Activated B cell treated with CpG ODN at 0.5 μM for 24 hours (primary cell): ENCODE measurements around the gene MCRIP1. TPM values are rescaled to one million over a fixed set of nuclear protein-coding genes. Genes with fewer than 3 reads are reported as not detected.
A peak's percentile ranks its signal among the peaks of the same experiment; 100 is the strongest.

Experiments
- ATAC-seq: fragments of 200-7000 bp; cut with Tn5 transposase; one replicate; pipeline ENCODE4 v1.10.0; 2021; ENCODE audit warnings: low read depth, mild to moderate bottlenecking, moderate library complexity
- CTCF ChIA-PET: fragments of 350-600 bp; sonication (Branson Sonifier 250); formaldehyde crosslinking; loops from one replicate; lab custom pipeline; 2021; ENCODE audit warnings: antibody characterized with exemption; lab: Charles Lee
- POLR2A ChIA-PET: fragments of 350-600 bp; sonication (Branson Sonifier 250); formaldehyde crosslinking; loops from one replicate; lab custom pipeline; 2021; ENCODE audit warnings: antibody characterized with exemption; lab: Charles Lee
- DNase-seq: peaks from one replicate; pipeline ENCODE4 v3.0.0; 2022
- H3K27ac Mint-ChIP-seq: one replicate; pipeline ENCODE4 v1.8.0; 2020; ENCODE audit warnings: mixed read lengths
- H3K27me3 Mint-ChIP-seq: one replicate; pipeline ENCODE4 v1.8.0; 2021; ENCODE audit warnings: mixed read lengths
- H3K36me3 Mint-ChIP-seq: one replicate; pipeline ENCODE4 v1.8.0; 2021; ENCODE audit warnings: low read depth, mixed read lengths
- H3K4me1 Mint-ChIP-seq: one replicate; pipeline ENCODE4 v1.8.0; 2021; ENCODE audit warnings: mixed read lengths
- H3K4me3 Mint-ChIP-seq: one replicate; pipeline ENCODE4 v1.8.0; 2020; ENCODE audit warnings: mild to moderate bottlenecking, mixed read lengths
- H3K9me3 Mint-ChIP-seq: one replicate; pipeline ENCODE4 v1.8.0; 2020; ENCODE audit warnings: mixed read lengths
- CTCF ChIP-seq: fragments of 200-600 bp; IDR thresholded peaks from one replicate; pipeline ENCODE4 v1.8.0; 2022; ENCODE audit warnings: antibody characterized with exemption, mild to moderate bottlenecking
- intact Hi-C: fragments of 100-400 bp; cut with micrococcal nuclease; formaldehyde crosslinking; loops from one replicate; pipeline ENCODE4 v1.15.1; 2024
- total RNA-seq: library from RNA; stranded (reverse); gene quantifications from 2 replicates; pipeline ENCODE4 v1.2.3, GENCODE V29; 2022

MCRIP1 gene
- total RNA-seq, 1 donor from 2014 or later: 75.0 TPM

GRCh38 chr17:81834831-81835267 lies 1.8 kb upstream of the MCRIP1 start, which contains the start of gene PPP1R27:
Gene PPP1R27, minus strand, starts transcription at chr17:81835050. Its CDS starts 97 bp downstream, at chr17:81834953.
- Mint-ChIP-seq H3K4me1 (peaks cover 18% of the 10 kb centered on the region), H3K4me3 (peak within 1 kb of the TSS; percentile 84), H3K27ac (peak within 1 kb of the TSS; percentile 77), H3K9me3 (no peaks in the 10 kb centered on the region), H3K36me3 (peaks cover 5% of the 10 kb centered on the region), H3K27me3 (no peaks in the 10 kb centered on the region)
- TF ChIP-seq CTCF: no peak
- intact Hi-C loops: no loop called here
- DNase-seq: no peak
- ATAC-seq: no peak
- ChIA-PET POLR2A (interaction anchor here (0.6 to 1.3 kb wide), 2 partner anchors 9 to 143 kb away, joined by 3 to 5 read pairs; no protein-coding TSS in a partner anchor), CTCF (no interaction called here)

- Mint-ChIP-seq H3K27ac (peak overlapping the region; percentile 77), H3K4me3 (peak overlapping the region; percentile 84), H3K4me1 (peaks cover 22% of the 10 kb centered on the region), H3K27me3 (no peaks in the 10 kb centered on the region), H3K9me3 (no peaks in the 10 kb centered on the region), H3K36me3 (peaks cover 6% of the 10 kb centered on the region)
- intact Hi-C loops: loop anchor here (1.0 kb wide), 3 partner anchors 27 to 189 kb away; partner anchors contain the start of genes LRRC45 and MRPL12
- no peak for TF ChIP-seq CTCF
- ChIA-PET POLR2A (interaction anchor here (0.6 to 2.1 kb wide), 16 partner anchors 8 to 595 kb away, joined by 3 to 18 read pairs (median 6); partner anchors contain the start of genes ALYREF, ANAPC11, ARHGDIA and CENPX), CTCF (interaction anchor here (1.1 kb wide), 1 partner anchor 35 kb away, joined by 3 read pairs; no protein-coding TSS in a partner anchor)
- ATAC-seq (no peak), DNase-seq (no peak)
Measured at GRCh38 chr17:81833921-81834830, 1.1 kb upstream of the MCRIP1 start.

- intact Hi-C loops: loop anchor here (1.0 kb wide), 4 partner anchors 29 to 191 kb away; partner anchors contain the start of genes LRRC45 and MRPL12
- POLR2A ChIA-PET: interaction anchor here (0.6 to 2.1 kb wide), 15 partner anchors 11 to 606 kb away, joined by 3 to 18 read pairs (median 6); partner anchors contain the start of genes ARHGDIA, CENPX, DCXR and LRRC45
- ATAC-seq: peak; percentile 21
Measured at GRCh38 chr17:81832608-81833159, 407 bp downstream of the MCRIP1 start.

GRCh38 chr17:81831957-81832607 lies 1.0 kb downstream of the MCRIP1 start:
- no peaks in the 10 kb centered on the region for H3K9me3 Mint-ChIP-seq
- ChIA-PET POLR2A (interaction anchor here (0.6 to 2.1 kb wide), 5 partner anchors 22 to 605 kb away, joined by 3 to 6 read pairs (median 5); partner anchors contain the start of genes DCXR, NPLOC4 and TSPAN10), CTCF (no interaction called here)
- peak; percentile 23 for DNase-seq
- peak overlapping the region; percentile 92 for H3K4me3 Mint-ChIP-seq
- intact Hi-C loops: loop anchor here (1.0 kb wide), 1 partner anchor 97 kb away; no protein-coding TSS in a partner anchor
- ATAC-seq: peak; percentile 23
- H3K36me3 Mint-ChIP-seq: peaks cover 6% of the 10 kb centered on the region
- peak overlapping the region; percentile 91 for H3K27ac Mint-ChIP-seq
- TF ChIP-seq CTCF: no peak
- no peaks in the 10 kb centered on the region for H3K27me3 Mint-ChIP-seq
- peaks cover 25% of the 10 kb centered on the region for H3K4me1 Mint-ChIP-seq

More at GRCh38 chr17:81832608-81833159, 407 bp downstream of the MCRIP1 start:
- no peak for DNase-seq
- no peak for TF ChIP-seq CTCF
- Mint-ChIP-seq H3K9me3 (no peaks in the 10 kb centered on the region), H3K36me3 (peaks cover 6% of the 10 kb centered on the region), H3K27ac (peak overlapping the region; percentile 91), H3K4me1 (peaks cover 25% of the 10 kb centered on the region), H3K4me3 (peak overlapping the region; percentile 92), H3K27me3 (no peaks in the 10 kb centered on the region)
- CTCF ChIA-PET: no interaction called here
